Tibial nerve (tissue), 4 donors: Measurements from ENCODE around the gene PDSS2. TPM values are rescaled to one million over a fixed set of nuclear protein-coding genes. Genes with fewer than 3 reads are reported as not detected.

ENCODE experiments used
- DNase-seq, 2 donors: peaks; one replicate each; pipeline ENCODE4 v3.0.0-alpha.2; 2019; ENCODE audit warnings: low spot score in 2 of 2
- H3K27ac ChIP-seq, 4 donors: fragments of 200-600 bp; sonication (generic) in 3 of 4; one replicate each; pipeline ENCODE4 v1.5.1; 2017 to 2019; ENCODE audit warnings: mild to moderate bottlenecking in 1 of 4
- H3K27me3 ChIP-seq, 2 donors: fragments of 200-600 bp; sonication (generic) in 1 of 2; one replicate each; pipeline versions ENCODE4 v1.5.1 to v1.6.0; 2017 to 2019
- H3K36me3 ChIP-seq, 3 donors: fragments of 200-600 bp; sonication (generic); one replicate each; pipeline ENCODE4 v1.5.1; 2018 to 2019
- H3K4me1 ChIP-seq, 4 donors: fragments of 200-600 bp; sonication (generic) in 3 of 4; one replicate each; pipeline ENCODE4 v1.5.1; 2017 to 2019
- H3K4me3 ChIP-seq, 4 donors: fragments of 200-600 bp; sonication (generic) in 3 of 4; one replicate each; pipeline ENCODE4 v1.5.1; 2017 to 2019; ENCODE audit warnings: mild to moderate bottlenecking in 1 of 4, moderate library complexity in 1 of 4
- H3K9me3 ChIP-seq, 4 donors: fragments of 200-600 bp; sonication (generic) in 3 of 4; one replicate each; pipeline ENCODE4 v1.5.1; 2017 to 2019
- EP300 ChIP-seq, 2 donors: sonication (generic); formaldehyde crosslinking; IDR thresholded peaks; one replicate each; pipeline ENCODE4 v1.6.1; 2017; ENCODE audit warnings: antibody characterized with exemption in 2 of 2, mild to moderate bottlenecking in 1 of 2
- POLR2A ChIP-seq, 2 donors: fragments of 450-650 bp; IDR thresholded peaks; one replicate each; pipeline ENCODE4 v1.6.1; 2017; ENCODE audit warnings: antibody characterized with exemption in 2 of 2, mild to moderate bottlenecking in 2 of 2, moderate library complexity in 2 of 2
- whole genome bisulfite sequencing, 2 donors: methylation state at CpG; one replicate each; pipeline ENCODE4 v1.1.5; 2018; 5-methylcytosine and 5-hydroxymethylcytosine counted together
- total RNA-seq, 4 donors: library from RNA; depleted of rRNA; stranded (reverse); fragments of >200 nt; gene quantifications; one replicate each; pipeline ENCODE4 v1.1.0, GENCODE V29; 2016
- TF ChIP-seq, protein P1 (sequence below), 5 experiments: fragments of 200-600 bp in 3 of 5; fragments of 450-650 bp in 2 of 5; sonication (generic) in 3 of 5; IDR thresholded peaks; one replicate each; pipeline ENCODE4 v1.5.1; 2016 to 2019; ENCODE audit warnings: antibody characterized with exemption in 5 of 5, mild to moderate bottlenecking in 3 of 5, moderate library complexity in 2 of 5

PDSS2 gene
- total RNA-seq, 4 donors from 2014 or later: 8.2 to 9.4 (median 8.6) TPM

DNA sequence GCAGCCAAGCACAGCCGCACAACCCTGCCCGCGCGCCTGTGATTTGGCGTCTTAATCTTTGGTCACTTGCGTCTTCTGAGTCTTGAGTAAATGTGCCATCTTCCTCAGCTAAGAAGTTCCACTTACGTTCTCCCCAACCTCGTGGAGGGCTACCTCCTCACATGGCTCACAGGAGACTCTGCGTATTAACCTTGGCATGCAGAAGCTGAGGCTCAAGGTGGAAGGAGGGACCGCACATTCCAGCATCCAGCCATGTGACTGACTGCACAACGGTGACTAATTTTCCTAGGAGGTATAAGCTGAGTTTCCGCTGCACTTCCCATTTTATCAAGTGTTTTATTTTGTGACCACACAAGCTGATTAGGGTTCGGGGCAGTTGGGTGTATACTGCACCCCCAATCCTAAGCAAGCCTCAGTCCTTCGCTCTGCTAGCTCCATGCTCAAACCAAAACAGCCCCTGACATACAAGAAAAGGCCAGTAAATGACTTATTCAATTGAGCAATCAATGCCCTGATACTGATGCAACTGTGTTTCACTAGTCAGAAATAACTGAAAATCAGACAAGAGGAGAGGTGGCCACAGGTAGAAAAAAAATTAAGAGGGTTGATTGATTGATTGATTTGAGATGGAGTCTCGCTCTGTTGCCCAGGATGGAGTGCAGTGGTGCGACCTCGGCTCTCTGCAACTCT, 351.0 kb downstream of the PDSS2 start:
- Histone ChIP-seq H3K27me3 (no peaks in the 10 kb centered on the region), H3K4me1 (peaks cover 0 to under 1% (median 0%) of the 10 kb centered on the region in 4 donors), H3K9me3 (no peaks in the 10 kb centered on the region), H3K27ac (no peak overlapping the region), H3K4me3 (no peak overlapping the region), H3K36me3 (no peaks in the 10 kb centered on the region)
- TF ChIP-seq, protein P1, sequence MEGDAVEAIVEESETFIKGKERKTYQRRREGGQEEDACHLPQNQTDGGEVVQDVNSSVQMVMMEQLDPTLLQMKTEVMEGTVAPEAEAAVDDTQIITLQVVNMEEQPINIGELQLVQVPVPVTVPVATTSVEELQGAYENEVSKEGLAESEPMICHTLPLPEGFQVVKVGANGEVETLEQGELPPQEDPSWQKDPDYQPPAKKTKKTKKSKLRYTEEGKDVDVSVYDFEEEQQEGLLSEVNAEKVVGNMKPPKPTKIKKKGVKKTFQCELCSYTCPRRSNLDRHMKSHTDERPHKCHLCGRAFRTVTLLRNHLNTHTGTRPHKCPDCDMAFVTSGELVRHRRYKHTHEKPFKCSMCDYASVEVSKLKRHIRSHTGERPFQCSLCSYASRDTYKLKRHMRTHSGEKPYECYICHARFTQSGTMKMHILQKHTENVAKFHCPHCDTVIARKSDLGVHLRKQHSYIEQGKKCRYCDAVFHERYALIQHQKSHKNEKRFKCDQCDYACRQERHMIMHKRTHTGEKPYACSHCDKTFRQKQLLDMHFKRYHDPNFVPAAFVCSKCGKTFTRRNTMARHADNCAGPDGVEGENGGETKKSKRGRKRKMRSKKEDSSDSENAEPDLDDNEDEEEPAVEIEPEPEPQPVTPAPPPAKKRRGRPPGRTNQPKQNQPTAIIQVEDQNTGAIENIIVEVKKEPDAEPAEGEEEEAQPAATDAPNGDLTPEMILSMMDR (IDR thresholded peaks at IDR 0.05): no peak
- TF ChIP-seq EP300 (IDR thresholded peaks at IDR 0.05) (no peak), POLR2A (IDR thresholded peaks at IDR 0.05) (no peak)
- DNase-seq: no peak
- WGBS, 2 donors: 86 to 91% methylated on average over 17 of the region's 17 CpGs

DNA sequence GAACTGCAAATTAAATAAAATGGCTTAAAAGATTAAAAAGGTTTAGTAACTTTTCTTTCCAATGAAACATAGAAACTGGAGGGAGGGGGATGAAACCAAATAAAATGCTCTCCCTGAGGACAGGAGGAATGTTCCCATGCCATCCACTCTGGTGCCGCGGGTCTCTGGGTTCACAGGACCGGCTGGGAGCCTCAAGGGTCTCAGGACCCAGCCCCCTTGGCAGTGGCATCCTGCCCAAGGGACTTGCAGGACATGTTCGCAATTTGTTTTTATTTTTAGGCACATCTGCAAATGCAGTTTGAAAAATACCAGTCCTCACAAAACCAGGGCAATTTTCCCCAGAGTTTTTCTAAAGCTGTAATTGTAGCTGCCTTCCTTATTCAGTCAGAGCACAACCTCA, 351.6 kb downstream of the PDSS2 start:
- H3K4me1 ChIP-seq: no peaks in the 10 kb centered on the region
- no peak overlapping the region for H3K4me3 ChIP-seq
- H3K9me3 ChIP-seq: no peaks in the 10 kb centered on the region
- H3K27me3 ChIP-seq: no peaks in the 10 kb centered on the region
- no peak overlapping the region for H3K27ac ChIP-seq
- no peaks in the 10 kb centered on the region for H3K36me3 ChIP-seq
- no peak for DNase-seq
- WGBS, 2 donors: 67 to 81% methylated on average over 4 of the region's 4 CpGs
- TF ChIP-seq POLR2A (IDR thresholded peaks at IDR 0.05) (no peak), EP300 (IDR thresholded peaks at IDR 0.05) (no peak)
- TF ChIP-seq, protein P1 (IDR thresholded peaks at IDR 0.05): no peak

DNA sequence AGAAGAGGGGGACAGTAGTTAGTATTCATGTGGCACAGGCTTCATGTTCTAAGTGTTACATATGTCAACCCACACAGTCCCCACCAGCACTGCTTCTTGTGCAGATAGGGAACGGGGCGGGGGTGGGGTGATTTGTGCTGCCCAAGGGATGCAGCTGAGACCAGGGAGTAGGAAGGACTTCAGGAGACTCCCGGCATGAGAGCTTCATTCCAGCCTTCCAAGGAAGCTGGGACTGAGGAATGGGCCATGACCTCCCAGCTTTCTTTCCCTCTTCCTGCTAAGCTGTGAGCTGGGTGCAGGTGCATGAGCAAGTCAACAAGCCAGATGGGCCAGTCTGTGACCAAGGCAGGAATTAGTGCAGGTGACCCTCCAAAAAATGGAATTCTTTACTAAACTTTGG, 353.2 kb downstream of the PDSS2 start:
- Histone ChIP-seq H3K36me3 (no peaks in the 10 kb centered on the region), H3K9me3 (no peaks in the 10 kb centered on the region), H3K27ac (no peak overlapping the region), H3K27me3 (no peaks in the 10 kb centered on the region), H3K4me3 (no peak overlapping the region), H3K4me1 (no peaks in the 10 kb centered on the region)
- TF ChIP-seq, protein P1 (IDR thresholded peaks at IDR 0.05): no peak
- TF ChIP-seq EP300 (IDR thresholded peaks at IDR 0.05) (no peak), POLR2A (IDR thresholded peaks at IDR 0.05) (no peak)
- 60 to 71% methylated on average over 3 of the region's 3 CpGs for WGBS, 2 donors
- no peak for DNase-seq

DNA sequence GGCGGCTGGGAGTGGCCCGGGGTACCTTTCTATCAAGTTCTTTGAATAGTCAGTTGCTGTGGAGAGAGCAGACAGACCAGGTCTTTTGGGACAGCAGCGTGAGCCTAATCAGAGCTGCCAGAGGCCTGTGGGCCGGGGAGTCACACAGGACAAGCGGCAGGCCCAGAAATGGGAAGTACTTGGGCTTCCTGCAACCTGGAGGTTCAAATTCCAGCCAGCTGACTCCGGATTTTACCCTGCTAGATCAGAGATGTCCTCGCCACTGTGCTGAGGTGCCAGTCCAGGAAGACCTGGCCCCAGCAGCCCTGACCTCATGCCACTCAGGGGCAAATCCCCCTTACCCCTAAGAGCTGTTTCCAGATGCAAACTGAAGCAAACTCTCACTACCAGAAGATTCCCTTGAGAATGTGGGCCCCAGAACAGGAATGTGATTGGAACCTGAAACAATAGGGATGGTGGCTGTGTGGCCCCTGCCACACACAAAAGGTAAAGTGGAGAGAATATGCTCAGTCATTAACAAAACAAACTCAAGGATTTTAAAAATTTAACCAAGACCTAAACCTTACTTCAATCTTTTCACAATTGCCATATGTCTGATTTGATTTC, 353.8 kb downstream of the PDSS2 start:
- Histone ChIP-seq H3K4me1 (no peaks in the 10 kb centered on the region), H3K27ac (no peak overlapping the region), H3K9me3 (no peaks in the 10 kb centered on the region), H3K4me3 (no peak overlapping the region), H3K36me3 (no peaks in the 10 kb centered on the region), H3K27me3 (no peaks in the 10 kb centered on the region)
- TF ChIP-seq, protein P1 (IDR thresholded peaks at IDR 0.05): no peak
- no peak for TF ChIP-seq EP300 (IDR thresholded peaks at IDR 0.05)
- TF ChIP-seq POLR2A (IDR thresholded peaks at IDR 0.05): no peak
- WGBS, 2 donors: 72 to 88% methylated on average over 7 of the region's 7 CpGs
- no peak for DNase-seq

DNA sequence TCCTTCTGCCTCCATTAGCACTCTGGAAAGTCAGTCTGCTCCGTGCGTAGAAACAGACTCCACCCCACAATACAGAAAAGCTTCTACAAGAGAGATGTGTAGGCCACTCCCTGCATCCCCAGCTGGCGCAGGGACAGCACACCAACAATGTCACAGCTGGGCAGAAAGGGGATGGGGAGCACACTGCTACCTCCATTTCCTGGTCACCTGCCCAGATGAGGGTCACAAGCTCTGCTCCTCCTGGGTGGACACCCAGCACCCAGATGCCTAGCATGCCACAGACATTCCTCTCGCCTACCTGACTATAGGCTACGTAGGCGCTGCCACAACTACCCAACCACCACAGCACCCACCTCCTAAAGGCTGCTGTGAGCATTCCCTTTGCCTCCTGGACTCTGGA, 356.3 kb downstream of the PDSS2 start:
- TF ChIP-seq EP300 (IDR thresholded peaks at IDR 0.05): no peak
- no peak for TF ChIP-seq POLR2A (IDR thresholded peaks at IDR 0.05)
- TF ChIP-seq, protein P1 (IDR thresholded peaks at IDR 0.05): no peak
- Histone ChIP-seq H3K36me3 (peaks cover 0 to 6% (median 0%) of the 10 kb centered on the region in 3 donors), H3K9me3 (no peaks in the 10 kb centered on the region), H3K27ac (no peak overlapping the region), H3K4me3 (no peak overlapping the region), H3K4me1 (no peaks in the 10 kb centered on the region), H3K27me3 (no peaks in the 10 kb centered on the region)
- WGBS, 2 donors: 90 to 92% methylated on average over 6 of the region's 6 CpGs
- DNase-seq: no peak
